K562 treated with DMSO at 1 percent for 48 hours (cell line): ENCODE data around the gene IAH1. TPM values are rescaled to one million over a fixed set of nuclear protein-coding genes. Genes with fewer than 3 reads are reported as not detected.

Source experiments
- total RNA-seq: library from RNA; unstranded; fragments of 300-600 nt; gene quantifications from 2 replicates; pipeline ENCODE4 v1.2.3, GENCODE V29; 2022; ENCODE audit warnings: low replicate concordance; ENCODE audit errors: extremely low read depth

Gene IAH1, protein sequence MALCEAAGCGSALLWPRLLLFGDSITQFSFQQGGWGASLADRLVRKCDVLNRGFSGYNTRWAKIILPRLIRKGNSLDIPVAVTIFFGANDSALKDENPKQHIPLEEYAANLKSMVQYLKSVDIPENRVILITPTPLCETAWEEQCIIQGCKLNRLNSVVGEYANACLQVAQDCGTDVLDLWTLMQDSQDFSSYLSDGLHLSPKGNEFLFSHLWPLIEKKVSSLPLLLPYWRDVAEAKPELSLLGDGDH
- not detected in 2 replicates for total RNA-seq

GRCh38 chr2:9474361-9475057, at the start of gene IAH1:
Gene IAH1, plus strand, starts transcription at chr2:9474551. Its CDS starts 16 bp downstream, at chr2:9474567.

Other genes with a start within 250 kb of the IAH1 start
- not detected in 2 replicates for gene ITGB1BP1, start 51.0 kb upstream of the IAH1 start, total RNA-seq
- not detected in 2 replicates for gene CPSF3, start 50.9 kb upstream of the IAH1 start, total RNA-seq
- not detected in 2 replicates for gene ADAM17, start 81.3 kb downstream of the IAH1 start, total RNA-seq
- not detected in 2 replicates for gene YWHAQ, start 156.4 kb downstream of the IAH1 start, total RNA-seq